ENCODE measurements around the gene DAGLA.

GRCh38 chr11:61686066-61686465 lies 5.9 kb downstream of the DAGLA start:
- no peak for TF ChIP-seq CTCF (IDR thresholded peaks at IDR 0.05; ENCODE audit: low read length)
- TF ChIP-seq EZH2 (IDR thresholded peaks at IDR 0.05; ENCODE audit: borderline replicate concordance, low read length): no peak

Data from OCI-LY1 (cell line).